ENCODE data around the gene CDCA4.
"Not testable (repeated sequence)": the region's sequence is repeated elsewhere in the genome, so short reads cannot be mapped to it uniquely, and the experiment has no call there.

The CDCA4 gene

GRCh38 chr14:105041841-105042765, 21.2 kb upstream of the CDCA4 start:
- Histone ChIP-seq H2AK5ac (ENCODE audit: low read length) (no peak overlapping the region), H3K9me3 (ENCODE audit: insufficient read depth, low read depth, low read length) (no peaks in the 10 kb centered on the region), H4K91ac (ENCODE audit: low read depth, low read length) (no peak overlapping the region), H4K12ac (ENCODE audit: low read depth, low read length) (no peak overlapping the region), H3K27ac (ENCODE audit: low read depth, low read length) (no peak overlapping the region), H3K14ac (ENCODE audit: low read length) (no peak overlapping the region), H3K36me3 (ENCODE audit: control insufficient read depth in 1 of 2, insufficient read depth in 2 of 2, low read length in 2 of 2) (no peaks in the 10 kb centered on the region), H3K79me1 (ENCODE audit: low read length) (no peaks in the 10 kb centered on the region), H3K18ac (ENCODE audit: low read length) (no peak overlapping the region), H2AFZ (ENCODE audit: insufficient read depth, low read length, poor library complexity) (no peak overlapping the region), H3K4me1 (ENCODE audit: control insufficient read depth in 1 of 2, insufficient read depth in 2 of 2, low read length in 2 of 2) (no peaks in the 10 kb centered on the region), H3K4me3 (ENCODE audit: low read depth, low read length) (no peak overlapping the region), H2BK12ac (ENCODE audit: low read length) (no peak overlapping the region), H2BK5ac (ENCODE audit: low read depth, low read length, poor library complexity) (no peak overlapping the region), H4K8ac (ENCODE audit: low read depth, low read length) (no peak overlapping the region), H3K4ac (ENCODE audit: low read depth, low read length) (no peak overlapping the region), H2BK120ac (ENCODE audit: insufficient read depth, low read length, poor library complexity) (no peak overlapping the region), H3K9ac (ENCODE audit: low read length) (no peak overlapping the region), H3K79me2 (ENCODE audit: control insufficient read depth, insufficient read depth, low read length, poor library complexity) (no peaks in the 10 kb centered on the region), H3K27me3 (ENCODE audit: insufficient read depth, low read length) (peaks cover 2% of the 10 kb centered on the region), H3K4me2 (ENCODE audit: low read length) (no peak overlapping the region), H3K23ac (ENCODE audit: low read length) (no peak overlapping the region)
- no CpG with 5 or more reads among the region's 28 CpGs for WGBS (ENCODE audit: extremely low coverage, insufficient coverage, insufficient read length)
- DNase-seq: no peak

- Histone ChIP-seq H3K36me3 (ENCODE audit: control insufficient read depth in 1 of 2, insufficient read depth in 2 of 2, low read length in 2 of 2) (no peaks in the 10 kb centered on the region), H2BK12ac (ENCODE audit: low read length) (no peak overlapping the region), H4K12ac (ENCODE audit: low read depth, low read length) (no peak overlapping the region), H4K91ac (ENCODE audit: low read depth, low read length) (no peak overlapping the region), H3K9me3 (ENCODE audit: insufficient read depth, low read depth, low read length) (no peaks in the 10 kb centered on the region), H3K4ac (ENCODE audit: low read depth, low read length) (no peak overlapping the region), H3K4me2 (ENCODE audit: low read length) (no peak overlapping the region), H3K27ac (ENCODE audit: low read depth, low read length) (no peak overlapping the region), H3K79me1 (ENCODE audit: low read length) (no peaks in the 10 kb centered on the region), H3K23ac (ENCODE audit: low read length) (no peak overlapping the region), H2BK5ac (ENCODE audit: low read depth, low read length, poor library complexity) (no peak overlapping the region), H3K9ac (ENCODE audit: low read length) (no peak overlapping the region), H2BK120ac (ENCODE audit: insufficient read depth, low read length, poor library complexity) (no peak overlapping the region), H2AFZ (ENCODE audit: insufficient read depth, low read length, poor library complexity) (no peak overlapping the region), H2AK5ac (ENCODE audit: low read length) (no peak overlapping the region), H3K4me3 (ENCODE audit: low read depth, low read length) (no peak overlapping the region), H3K4me1 (ENCODE audit: control insufficient read depth in 1 of 2, insufficient read depth in 2 of 2, low read length in 2 of 2) (no peaks in the 10 kb centered on the region), H3K79me2 (ENCODE audit: control insufficient read depth, insufficient read depth, low read length, poor library complexity) (no peaks in the 10 kb centered on the region), H3K14ac (ENCODE audit: low read length) (no peak overlapping the region), H3K18ac (ENCODE audit: low read length) (no peak overlapping the region), H4K8ac (ENCODE audit: low read depth, low read length) (no peak overlapping the region), H3K27me3 (ENCODE audit: insufficient read depth, low read length) (no peaks in the 10 kb centered on the region)
- no CpG with 5 or more reads among the region's 14 CpGs for WGBS (ENCODE audit: extremely low coverage, insufficient coverage, insufficient read length)
- DNase-seq: peak in 1 of 2 donors; percentile 61
Measured at GRCh38 chr14:105039458-105040205, 18.7 kb upstream of the CDCA4 start.

- not testable (repeated sequence) for H3K14ac ChIP-seq (ENCODE audit: low read length); H2BK5ac ChIP-seq (ENCODE audit: low read depth, low read length, poor library complexity); H3K9ac ChIP-seq (ENCODE audit: low read length); H3K79me1 ChIP-seq (ENCODE audit: low read length); H4K12ac ChIP-seq (ENCODE audit: low read depth, low read length); H3K9me3 ChIP-seq (ENCODE audit: insufficient read depth, low read depth, low read length); H3K4me3 ChIP-seq (ENCODE audit: low read depth, low read length); H3K27ac ChIP-seq (ENCODE audit: low read depth, low read length); H4K8ac ChIP-seq (ENCODE audit: low read depth, low read length); H3K4me2 ChIP-seq (ENCODE audit: low read length); H2AFZ ChIP-seq (ENCODE audit: insufficient read depth, low read length, poor library complexity); H3K4ac ChIP-seq (ENCODE audit: low read depth, low read length); H4K91ac ChIP-seq (ENCODE audit: low read depth, low read length); H3K4me1 ChIP-seq (ENCODE audit: control insufficient read depth in 1 of 2, insufficient read depth in 2 of 2, low read length in 2 of 2); H3K27me3 ChIP-seq (ENCODE audit: insufficient read depth, low read length); H3K36me3 ChIP-seq (ENCODE audit: control insufficient read depth in 1 of 2, insufficient read depth in 2 of 2, low read length in 2 of 2); H2AK5ac ChIP-seq (ENCODE audit: low read length); H2BK12ac ChIP-seq (ENCODE audit: low read length); H3K18ac ChIP-seq (ENCODE audit: low read length); DNase-seq; H3K79me2 ChIP-seq (ENCODE audit: control insufficient read depth, insufficient read depth, low read length, poor library complexity); H2BK120ac ChIP-seq (ENCODE audit: insufficient read depth, low read length, poor library complexity); H3K23ac ChIP-seq (ENCODE audit: low read length)
- WGBS (ENCODE audit: extremely low coverage, insufficient coverage, insufficient read length): no CpG with 5 or more reads among the region's 2 CpGs
Measured at GRCh38 chr14:105035616-105036015, 14.7 kb upstream of the CDCA4 start.

GRCh38 chr14:105034315-105035039, 13.6 kb upstream of the CDCA4 start:
- H3K27me3 ChIP-seq (ENCODE audit: insufficient read depth, low read length): no peaks in the 10 kb centered on the region
- H3K9ac ChIP-seq (ENCODE audit: low read length): no peak overlapping the region
- H3K18ac ChIP-seq (ENCODE audit: low read length): no peak overlapping the region
- H3K4me1 ChIP-seq (ENCODE audit: control insufficient read depth in 1 of 2, insufficient read depth in 2 of 2, low read length in 2 of 2): no peaks in the 10 kb centered on the region
- H4K91ac ChIP-seq (ENCODE audit: low read depth, low read length): no peak overlapping the region
- H3K36me3 ChIP-seq (ENCODE audit: control insufficient read depth in 1 of 2, insufficient read depth in 2 of 2, low read length in 2 of 2): no peaks in the 10 kb centered on the region
- no peak overlapping the region for H2AFZ ChIP-seq (ENCODE audit: insufficient read depth, low read length, poor library complexity)
- no peak overlapping the region for H2BK120ac ChIP-seq (ENCODE audit: insufficient read depth, low read length, poor library complexity)
- no peak overlapping the region for H2AK5ac ChIP-seq (ENCODE audit: low read length)
- WGBS (ENCODE audit: extremely low coverage, insufficient coverage, insufficient read length): no CpG with 5 or more reads among the region's 17 CpGs
- H3K27ac ChIP-seq (ENCODE audit: low read depth, low read length): no peak overlapping the region
- H3K4me2 ChIP-seq (ENCODE audit: low read length): no peak overlapping the region
- H3K4ac ChIP-seq (ENCODE audit: low read depth, low read length): no peak overlapping the region
- H3K9me3 ChIP-seq (ENCODE audit: insufficient read depth, low read depth, low read length): peaks cover 1% of the 10 kb centered on the region
- H3K79me2 ChIP-seq (ENCODE audit: control insufficient read depth, insufficient read depth, low read length, poor library complexity): no peaks in the 10 kb centered on the region
- H3K4me3 ChIP-seq (ENCODE audit: low read depth, low read length): no peak overlapping the region
- no peak overlapping the region for H3K23ac ChIP-seq (ENCODE audit: low read length)
- no peak overlapping the region for H4K8ac ChIP-seq (ENCODE audit: low read depth, low read length)
- H2BK12ac ChIP-seq (ENCODE audit: low read length): no peak overlapping the region
- H2BK5ac ChIP-seq (ENCODE audit: low read depth, low read length, poor library complexity): no peak overlapping the region
- H3K14ac ChIP-seq (ENCODE audit: low read length): no peak overlapping the region
- H4K12ac ChIP-seq (ENCODE audit: low read depth, low read length): no peak overlapping the region
- peak; percentile 72 to 80 for DNase-seq
- H3K79me1 ChIP-seq (ENCODE audit: low read length): peaks cover 8% of the 10 kb centered on the region

All from trophoblast cell (in vitro differentiated cells and primary cell).